HG03045 (cell line): ENCODE measurements around the gene PRF1.
A peak's percentile ranks its signal among the peaks of the same experiment; 100 is the strongest.

Source experiments
- ATAC-seq: cut with Tn5 transposase; IDR thresholded peaks from one replicate; pipeline ENCODE4 v1.9.1; 2021; ENCODE audit warnings: mild to moderate bottlenecking, moderate library complexity; ENCODE audit not compliant: unreplicated experiment

Gene PRF1

DNA sequence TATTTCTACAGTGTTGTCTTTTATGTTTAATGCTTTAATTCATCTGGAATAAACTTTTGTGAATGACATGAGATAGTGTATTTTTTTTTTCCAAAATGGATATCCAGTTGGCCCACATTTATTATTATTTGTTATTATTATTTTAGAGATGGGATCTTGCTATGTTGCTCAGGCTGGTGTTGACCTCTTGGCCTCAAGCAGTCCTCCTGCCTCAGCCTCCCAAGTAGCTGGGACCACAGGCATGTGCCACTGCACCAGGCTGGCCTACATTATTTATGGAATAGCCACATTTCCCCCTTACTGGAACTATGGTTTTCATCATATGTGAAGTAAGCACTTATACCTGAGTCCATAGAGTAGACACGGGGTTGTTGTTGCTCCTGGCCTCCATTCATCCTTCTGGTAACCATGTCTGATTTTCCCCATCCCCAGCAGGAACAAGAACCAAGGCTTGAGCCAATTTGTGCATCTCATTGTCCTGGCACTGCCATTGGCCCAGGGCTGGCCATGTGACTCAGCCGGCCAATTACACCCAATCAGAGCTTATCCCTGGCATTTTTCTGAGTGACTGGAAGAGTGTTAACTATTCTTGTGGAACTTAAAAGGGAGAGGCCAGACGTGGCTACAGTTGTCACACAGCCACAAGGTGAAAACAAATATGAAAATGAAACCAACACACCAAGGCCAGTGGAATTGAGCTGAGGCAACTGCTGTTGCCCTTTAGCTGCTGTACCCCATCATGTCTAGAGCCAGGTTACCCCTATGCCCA lies 23.1 kb downstream of the PRF1 start:
- ATAC-seq, result peak; percentile 38

DNA sequence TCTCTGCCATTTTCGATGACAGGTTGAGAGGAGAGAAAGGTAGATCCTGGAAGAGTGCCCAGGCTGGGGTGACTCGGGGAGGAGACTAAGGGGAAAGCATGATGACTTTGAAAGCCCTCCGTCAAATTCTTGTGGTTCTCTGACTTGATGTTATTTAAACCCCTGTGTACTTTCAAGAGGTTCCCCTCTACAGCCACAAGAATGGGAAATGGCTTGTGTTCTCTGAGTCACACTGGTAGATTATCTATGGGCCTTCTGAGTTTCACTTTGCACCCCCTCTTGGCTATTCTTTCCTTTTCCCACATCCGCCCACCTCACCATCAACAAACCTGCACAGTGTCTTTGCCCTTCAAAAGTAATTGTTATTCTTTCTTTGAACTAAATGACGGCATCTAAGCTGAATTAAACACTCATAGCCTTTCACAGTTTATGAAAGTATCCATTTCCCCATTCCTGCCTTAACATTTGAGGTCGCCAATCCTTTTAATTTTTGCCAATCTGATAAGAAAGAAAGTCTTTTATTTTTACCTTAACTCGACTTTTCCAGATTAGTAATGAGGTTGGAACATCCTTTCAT lies 24.1 kb downstream of the PRF1 start:
- ATAC-seq, result peak; percentile 55

- peak; percentile 7 for ATAC-seq
These were observed 25.6 kb downstream of the PRF1 start for GRCh38 chr10:70576803-70577517.

GRCh38 chr10:70575874-70576802 lies 26.4 kb downstream of the PRF1 start:
- peak; percentile 48 for ATAC-seq

- no peak for ATAC-seq
These were observed 27.1 kb downstream of the PRF1 start for GRCh38 chr10:70575486-70575873.

DNA sequence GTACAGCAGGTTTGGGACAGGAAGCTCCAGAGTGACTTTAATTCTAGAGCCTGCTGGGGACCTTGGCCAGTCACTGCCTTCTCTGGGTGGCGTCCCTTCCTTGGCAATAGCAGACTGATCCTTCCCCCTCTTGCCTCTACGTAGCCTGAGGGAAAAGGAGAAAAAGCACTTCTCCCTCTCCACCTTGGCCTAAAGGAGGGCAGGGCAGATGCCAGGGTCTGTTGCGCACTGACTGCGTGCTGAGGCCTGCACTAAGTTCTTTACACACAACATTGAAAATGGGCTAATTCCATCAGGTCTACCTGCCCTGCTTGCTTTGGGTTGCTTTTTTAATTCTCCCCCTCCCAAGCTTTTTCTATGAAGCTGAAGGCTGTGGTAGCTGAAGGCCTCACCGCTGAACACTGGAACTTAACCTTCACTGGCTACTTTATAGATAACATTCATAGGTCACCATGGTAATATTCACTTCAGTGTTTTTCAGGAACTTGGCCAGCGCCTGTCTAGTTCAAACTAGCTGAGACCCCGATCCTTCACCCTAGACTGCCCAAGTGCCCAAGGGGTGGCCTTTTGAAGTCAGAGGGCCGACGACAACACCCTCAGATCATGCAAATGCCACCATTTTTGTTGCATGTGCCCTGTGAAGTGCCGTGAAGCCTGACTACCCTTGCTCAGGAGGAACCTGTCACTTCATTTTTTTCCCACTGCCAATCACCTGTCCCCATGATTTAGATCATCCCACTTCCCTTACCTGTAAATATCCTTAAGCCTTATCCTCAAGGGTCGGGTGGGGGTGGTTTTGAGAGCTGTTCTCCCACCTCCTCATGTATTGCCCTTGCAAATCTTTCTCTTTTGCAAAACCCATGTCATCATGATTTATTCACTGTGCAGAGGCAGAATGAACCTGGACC lies 28.7 kb downstream of the PRF1 start:
- ATAC-seq, result no peak

DNA sequence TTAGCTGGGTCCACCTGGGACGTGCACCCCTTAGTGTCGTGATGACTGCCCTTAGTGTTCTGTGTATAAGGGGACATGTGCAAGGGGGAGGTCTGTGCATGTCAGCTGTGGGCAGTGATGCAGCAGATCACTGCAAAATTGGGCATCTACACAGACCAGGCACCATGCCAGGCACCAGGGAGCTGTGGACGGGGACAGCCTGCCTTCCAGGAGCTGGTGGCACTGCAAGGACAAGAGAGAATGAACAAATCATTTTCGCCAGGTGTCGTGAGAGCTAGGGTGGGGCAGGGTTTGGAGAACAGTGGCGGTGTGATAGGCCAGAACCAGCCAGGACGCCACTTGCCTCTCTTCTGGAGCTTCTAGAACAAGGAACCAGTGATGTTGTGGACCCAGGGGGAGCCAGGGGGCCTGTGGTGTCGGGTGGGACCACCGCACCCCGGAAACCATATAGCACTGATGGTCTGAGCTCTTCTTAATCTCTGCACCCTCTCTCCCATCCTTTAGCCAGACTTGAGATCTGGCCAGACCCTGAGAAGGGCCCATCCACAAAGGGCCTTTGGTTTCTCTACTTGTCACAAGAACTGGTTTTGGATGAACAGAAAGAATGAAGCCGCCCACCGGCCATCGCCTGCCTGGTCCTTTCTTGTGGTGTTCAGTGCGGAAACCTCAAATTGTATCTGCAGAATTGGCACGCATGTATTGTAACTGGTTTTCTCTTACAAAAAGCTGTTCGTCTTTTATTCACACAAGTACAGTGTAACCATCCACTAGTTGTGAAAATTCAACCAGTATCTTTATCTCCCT lies 30.7 kb downstream of the PRF1 start:
- no peak for ATAC-seq

- no peak for ATAC-seq
These were observed 31.3 kb downstream of the PRF1 start for GRCh38 chr10:70571236-70571635.

DNA sequence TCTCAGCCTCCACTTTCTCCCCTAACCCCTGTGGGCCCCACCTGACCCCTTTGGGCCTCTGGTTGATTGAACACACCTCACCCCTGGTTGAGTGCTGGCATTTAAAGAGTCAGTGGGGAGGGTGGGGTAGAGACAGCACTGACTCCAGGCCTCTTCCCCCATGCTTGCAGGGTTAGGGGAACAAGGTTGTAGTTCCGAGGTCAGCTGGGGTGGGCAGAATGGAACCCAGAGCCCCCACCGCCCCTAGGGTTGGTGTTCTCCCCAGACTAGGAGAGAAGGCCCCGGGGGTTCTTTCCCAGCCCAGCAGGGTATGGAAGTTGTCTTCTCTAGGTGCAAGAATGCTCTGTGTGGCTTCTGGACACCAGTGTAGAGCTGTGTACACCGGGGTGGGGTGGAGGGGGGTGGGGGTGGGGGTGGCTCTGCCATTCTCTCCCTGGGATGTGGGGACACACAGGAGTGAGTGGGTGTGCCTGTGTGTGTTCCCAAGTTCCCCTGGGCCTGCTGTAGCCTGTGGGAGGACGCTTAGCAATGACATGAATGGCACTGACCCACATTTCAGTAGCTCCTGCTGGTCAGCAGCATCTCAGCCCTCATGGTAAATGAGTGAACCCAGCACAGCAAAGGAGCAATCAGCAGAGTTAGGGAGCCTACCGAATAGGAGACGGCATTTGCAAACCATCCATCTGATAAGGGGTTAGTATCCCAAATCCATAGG lies 33.6 kb downstream of the PRF1 start:
- no peak for ATAC-seq

- ATAC-seq, result no peak
These were observed 34.4 kb downstream of the PRF1 start for GRCh38 chr10:70568113-70568512.

GRCh38 chr10:70567603-70568002 lies 34.9 kb downstream of the PRF1 start:
- no peak for ATAC-seq

GRCh38 chr10:70566515-70567290 lies 35.8 kb downstream of the PRF1 start:
- no peak for ATAC-seq

GRCh38 chr10:70565556-70566514 lies 36.7 kb downstream of the PRF1 start:
- ATAC-seq, result no peak

DNA sequence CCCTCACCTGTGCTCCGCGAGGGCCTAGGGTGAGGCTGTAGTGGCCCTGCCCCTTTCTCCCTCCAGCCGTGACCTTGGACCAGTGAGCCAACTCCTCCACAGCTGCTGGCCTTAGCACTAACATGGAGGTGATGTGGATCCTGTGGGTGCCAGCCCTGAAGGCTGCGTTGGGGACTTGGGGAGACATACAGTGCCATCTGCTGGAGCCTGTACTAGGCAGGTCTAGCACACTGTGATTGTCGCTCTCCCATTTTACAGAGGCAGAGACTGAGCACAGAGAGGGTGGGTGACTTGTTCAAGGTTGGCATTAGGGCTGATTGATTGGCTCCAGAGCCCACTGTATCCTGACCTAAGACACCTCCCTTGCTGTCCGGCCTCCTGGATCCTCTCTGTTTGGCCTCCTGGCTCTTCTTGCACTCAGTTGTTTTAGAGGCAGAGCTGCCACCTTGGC lies 37.6 kb downstream of the PRF1 start:
- no peak for ATAC-seq

DNA sequence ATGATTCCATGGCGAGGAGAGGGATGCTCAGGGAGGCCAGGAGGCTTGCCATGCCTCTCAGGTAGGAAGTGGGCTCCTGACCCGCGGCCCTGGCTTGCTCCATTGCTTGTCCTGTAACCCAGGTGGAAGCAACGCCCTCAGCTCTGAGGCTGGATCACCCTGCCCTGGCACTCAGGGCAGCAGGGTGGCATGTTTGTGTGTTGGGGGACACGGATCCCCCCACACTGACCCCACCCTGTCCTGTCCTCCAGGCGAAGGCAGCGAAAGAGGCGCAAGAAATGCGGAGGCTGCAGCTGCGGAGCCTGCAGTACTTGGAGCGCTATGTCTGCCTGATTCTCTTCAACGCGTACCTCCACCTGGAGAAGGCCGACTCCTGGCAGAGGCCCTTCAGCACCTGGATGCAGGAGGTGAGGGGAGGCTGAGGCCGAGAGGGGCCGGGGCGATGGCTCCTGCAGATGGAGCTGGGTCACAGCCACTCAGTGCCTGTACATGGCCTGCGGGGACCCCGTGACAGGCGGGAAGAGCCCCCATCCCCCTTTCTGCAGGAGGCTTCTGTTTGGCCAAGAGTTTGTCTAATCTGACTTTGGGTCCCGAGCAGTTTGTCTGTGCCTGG lies 38.3 kb downstream of the PRF1 start:
- ATAC-seq, result no peak

- ATAC-seq, result no peak
These were observed 39.3 kb downstream of the PRF1 start for GRCh38 chr10:70563230-70563629.
